Esophagus muscularis mucosa (tissue), 3 donors: ENCODE results near the gene GMPR2.

Experiments used
- CTCF ChIP-seq, 3 experiments: fragments of 200-600 bp in 2 of 3; fragments of 450-650 bp in 1 of 3; sonication (generic) in 2 of 3; IDR thresholded peaks; one replicate each; pipeline ENCODE4 v1.5.1; 2017 to 2019; ENCODE audit warnings: antibody characterized with exemption in 3 of 3, mild to moderate bottlenecking in 2 of 3, moderate library complexity in 1 of 3
- POLR2A ChIP-seq: fragments of 450-650 bp; IDR thresholded peaks from one replicate; pipeline ENCODE4 v1.6.1; 2017; ENCODE audit warnings: antibody characterized with exemption, moderate library complexity, mild to moderate bottlenecking, low read depth
- POLR2AphosphoS5 ChIP-seq, 2 donors: sonication (generic); formaldehyde crosslinking; IDR thresholded peaks; one replicate each; pipeline ENCODE4 v1.6.1; 2017; ENCODE audit warnings: antibody characterized with exemption in 2 of 2

- peak; percentile 71 to 86 (median 81) for TF ChIP-seq CTCF (IDR thresholded peaks at IDR 0.05)
- no peak for TF ChIP-seq POLR2A
- TF ChIP-seq POLR2AphosphoS5 (IDR thresholded peaks at IDR 0.05), result peak; percentile 76 to 77
Measured at GRCh38 chr14:24271134-24271833, 38.6 kb downstream of the GMPR2 start, which contains the start of gene RABGGTA.
